IMR-90 (cell line): Measurements from ENCODE around the gene SH3RF1. TPM values are rescaled to one million over a fixed set of nuclear protein-coding genes. Genes with fewer than 3 reads are reported as not detected.

Source experiments
- ATAC-seq: fragments of 200-7000 bp; cut with Tn5 transposase; 2 replicates; pipeline ENCODE4 v1.9.1; 2020; ENCODE audit warnings: low read depth, mild to moderate bottlenecking, moderate library complexity
- BruUV-seq: library from RNA; stranded (reverse); fragments of 400-500 nt; replicated peaks from 2 replicates; lab custom pipeline; 2021; lab: Mats Ljungman, UMichigan
- CTCF ChIA-PET: fragments of 300-600 bp; formaldehyde crosslinking; extraction: SDS; loops from one replicate; lab custom pipeline; 2021; ENCODE audit warnings: antibody characterized with exemption; lab: Yijun Ruan, JAX
- POLR2A ChIA-PET: fragments of 300-600 bp; sonication (Branson Sonifier 250); formaldehyde crosslinking; loops from one replicate; lab custom pipeline; 2022; ENCODE audit warnings: antibody characterized with exemption; ENCODE audit not compliant: unreplicated experiment; lab: Charles Lee
- DNase-seq: peaks from one replicate; pipeline ENCODE4 v3.0.0; 2013
- H2AFZ ChIP-seq: replicated peaks from 2 replicates; pipeline ENCODE3; 2013; ENCODE audit warnings: low read length, mild to moderate bottlenecking; ENCODE audit not compliant: poor library complexity
- H2AK5ac ChIP-seq: 2 replicates; pipeline ENCODE4 v1.6.1; 2013; ENCODE audit warnings: low read depth, low read length, inconsistent platforms
- H2AK9ac ChIP-seq: replicated peaks from 2 replicates; pipeline ENCODE3; 2013; ENCODE audit warnings: mild to moderate bottlenecking, low read depth, low read length, moderate library complexity; ENCODE audit not compliant: poor library complexity
- H2BK120ac ChIP-seq: 2 replicates; pipeline ENCODE4 v1.6.1; 2013; ENCODE audit warnings: low read depth, low read length, inconsistent platforms
- H2BK15ac ChIP-seq: 3 replicates; pipeline ENCODE4 v1.6.1; 2013; ENCODE audit warnings: low read depth, low read length, inconsistent platforms
- H2BK20ac ChIP-seq: 2 replicates; pipeline ENCODE4 v1.6.1; 2013; ENCODE audit warnings: low read depth, mild to moderate bottlenecking, inconsistent platforms, low read length, moderate library complexity
- H2BK5ac ChIP-seq: 2 replicates; pipeline ENCODE4 v1.6.1; 2013; ENCODE audit warnings: mild to moderate bottlenecking, low read depth, low read length, inconsistent platforms; ENCODE audit not compliant: poor library complexity, severe bottlenecking
- H3K14ac ChIP-seq: replicated peaks from 2 replicates; pipeline ENCODE4 v1.6.1; 2013; ENCODE audit warnings: low read depth, low read length, inconsistent platforms
- H3K18ac ChIP-seq: 2 replicates; pipeline ENCODE4 v1.6.1; 2013; ENCODE audit warnings: low read depth, low read length, control low read depth
- H3K23ac ChIP-seq: 2 replicates; pipeline ENCODE4 v1.6.1; 2013; ENCODE audit warnings: low read depth, low read length, inconsistent platforms
- H3K27ac ChIP-seq: 2 replicates; pipeline ENCODE4 v1.5.1; 2013; ENCODE audit warnings: mild to moderate bottlenecking, control low read depth, low read length; ENCODE audit not compliant: insufficient read depth
- H3K27me3 ChIP-seq: 2 replicates; pipeline ENCODE4 v1.6.1; 2013; ENCODE audit warnings: low read length; ENCODE audit not compliant: control insufficient read depth, insufficient read depth
- H3K36me3 ChIP-seq: 2 replicates; pipeline ENCODE4 v1.6.1; 2013; ENCODE audit warnings: low read length, mixed read lengths; ENCODE audit not compliant: control insufficient read depth, insufficient read depth
- H3K4ac ChIP-seq: 2 replicates; pipeline ENCODE4 v1.6.1; 2013; ENCODE audit warnings: low read depth, low read length, inconsistent platforms
- H3K4me1 ChIP-seq: 2 replicates; pipeline ENCODE4 v1.6.1; 2013; ENCODE audit warnings: low read length, mixed read lengths; ENCODE audit not compliant: control insufficient read depth, insufficient read depth
- H3K4me2 ChIP-seq: 2 replicates; pipeline ENCODE4 v1.6.1; 2013; ENCODE audit warnings: low read depth, mild to moderate bottlenecking, control low read depth, low read length, moderate library complexity
- H3K4me3 ChIP-seq: 2 replicates; pipeline ENCODE4 v1.5.1; 2013; ENCODE audit warnings: low read depth, mild to moderate bottlenecking, control low read depth, low read length, moderate library complexity; ENCODE audit not compliant: insufficient read depth
- H3K56ac ChIP-seq: 2 replicates; pipeline ENCODE4 v1.6.1; 2013; ENCODE audit warnings: low read length, inconsistent platforms; ENCODE audit not compliant: insufficient read depth; ENCODE audit errors: extremely low read depth
- H3K79me1 ChIP-seq, 2 experiments: 2 replicates each; pipeline ENCODE4 v1.6.1; 2013; ENCODE audit warnings: low read length in 2 of 2, inconsistent platforms in 1 of 2, low read depth in 1 of 2
- H3K9ac ChIP-seq: 2 replicates; pipeline ENCODE4 v1.6.1; 2013; ENCODE audit warnings: low read depth, low read length, control low read depth
- H3K9me1 ChIP-seq: 2 replicates; pipeline ENCODE4 v1.6.1; 2013; ENCODE audit warnings: low read length, inconsistent platforms; ENCODE audit not compliant: insufficient read depth
- H3K9me3 ChIP-seq: 2 replicates; pipeline ENCODE4 v1.6.1; 2013; ENCODE audit warnings: low read length; ENCODE audit not compliant: control insufficient read depth, insufficient read depth
- H4K20me1 ChIP-seq: 2 replicates; pipeline ENCODE4 v1.6.1; 2013; ENCODE audit warnings: low read length, inconsistent platforms; ENCODE audit not compliant: insufficient read depth
- H4K5ac ChIP-seq: 2 replicates; pipeline ENCODE4 v1.6.1; 2013; ENCODE audit warnings: mild to moderate bottlenecking, low read depth, low read length, control low read depth
- H4K8ac ChIP-seq, 2 experiments: 2 replicates each; pipeline ENCODE4 v1.6.1; 2013; ENCODE audit warnings: low read depth in 2 of 2, low read length in 2 of 2, control low read depth in 1 of 2, inconsistent platforms in 1 of 2
- H4K91ac ChIP-seq: 2 replicates; pipeline ENCODE4 v1.6.1; 2013; ENCODE audit warnings: low read depth, low read length, inconsistent platforms; ENCODE audit not compliant: insufficient read depth
- BHLHE40 ChIP-seq: fragments of 150-350 bp; IDR thresholded peaks from 2 replicates; pipeline ENCODE4 v1.6.1; 2016; ENCODE audit warnings: mild to moderate bottlenecking, low read depth, low read length
- CEBPB ChIP-seq: IDR thresholded peaks from 2 replicates; pipeline ENCODE4 v1.6.1; 2012; ENCODE audit warnings: low read depth, low read length, improper control_type of control experiment
- CHD1 ChIP-seq: IDR thresholded peaks from 2 replicates; pipeline ENCODE4 v1.6.1; 2012; ENCODE audit warnings: low read depth, low read length, improper control_type of control experiment
- CTCF ChIP-seq: conservative IDR thresholded peaks from 2 replicates; pipeline ENCODE4 v1.5.1; 2012; ENCODE audit warnings: mild to moderate bottlenecking, low read depth, low read length, improper control_type of control experiment
- MAFK ChIP-seq: IDR thresholded peaks from 2 replicates; pipeline ENCODE4 v1.6.1; 2012; ENCODE audit warnings: low read depth, low read length, improper control_type of control experiment
- MXI1 ChIP-seq: IDR thresholded peaks from 2 replicates; pipeline ENCODE4 v1.6.1; 2012; ENCODE audit warnings: low read depth, mild to moderate bottlenecking, low read length, moderate library complexity, borderline replicate concordance
- POLR2A ChIP-seq: IDR thresholded peaks from 2 replicates; pipeline ENCODE4 v1.6.1; 2012; ENCODE audit warnings: mild to moderate bottlenecking, low read depth, low read length
- RCOR1 ChIP-seq: IDR thresholded peaks from 2 replicates; pipeline ENCODE4 v1.6.1; 2012; ENCODE audit warnings: mild to moderate bottlenecking, low read length, improper control_type of control experiment; ENCODE audit not compliant: insufficient replicate concordance
- RFX5 ChIP-seq: IDR thresholded peaks from 2 replicates; pipeline ENCODE4 v1.8.0; 2012; ENCODE audit warnings: low read depth, mild to moderate bottlenecking, low read length, moderate library complexity
- SMC3 ChIP-seq: fragments of 150-350 bp; IDR thresholded peaks from 2 replicates; pipeline ENCODE4 v1.6.1; 2016; ENCODE audit warnings: low read depth, mild to moderate bottlenecking, antibody characterized with exemption, low read length, moderate library complexity
- WGBS, 2 experiments: methylation state at CpG; one replicate each; pipeline versions ENCODE4 v1.1.5 to v1.1.7; 2013; ENCODE audit warnings: missing lambda C conversion rate in 2 of 2; ENCODE audit not compliant: insufficient read length in 1 of 2; ENCODE audit errors: extremely low coverage in 2 of 2; 5-methylcytosine and 5-hydroxymethylcytosine counted together
- dilution Hi-C: fragments of 300-500 bp; cut with HindIII; formaldehyde crosslinking; loops from one replicate; pipeline ENCODE4 v1.14.3; 2018; ENCODE audit warnings: low sequenced_read_pairs; ENCODE audit not compliant: unreplicated experiment
- in situ Hi-C: fragments of 300-500 bp; cut with MboI; formaldehyde crosslinking; loops from 3 replicates; pipeline ENCODE4 v1.14.3; 2019; ENCODE audit warnings: low sequenced_read_pairs, inconsistent platforms, mixed read lengths
- intact Hi-C: fragments of 100-400 bp; cut with micrococcal nuclease; formaldehyde crosslinking; loops from 2 replicates; pipeline ENCODE4 v1.10.0; 2022
- polyA plus RNA-seq, 3 experiments: library from polyadenylated mRNA; depleted of rRNA; stranded (reverse); fragments of >200 nt; gene quantifications; 2 replicates each; pipeline ENCODE4 v1.2.3, GENCODE V29; 2012; ENCODE audit warnings: low replicate concordance in 1 of 3
- total RNA-seq: library from RNA; depleted of rRNA; stranded (reverse); fragments of >200 nt; gene quantifications from 2 replicates; pipeline ENCODE4 v1.2.3, GENCODE V29; 2012

SH3RF1 gene
- total and polyA plus RNA-seq, 2 of the 4 experiments (the other 2 are of a cell fraction) = 22.0 to 29.8 TPM

DNA sequence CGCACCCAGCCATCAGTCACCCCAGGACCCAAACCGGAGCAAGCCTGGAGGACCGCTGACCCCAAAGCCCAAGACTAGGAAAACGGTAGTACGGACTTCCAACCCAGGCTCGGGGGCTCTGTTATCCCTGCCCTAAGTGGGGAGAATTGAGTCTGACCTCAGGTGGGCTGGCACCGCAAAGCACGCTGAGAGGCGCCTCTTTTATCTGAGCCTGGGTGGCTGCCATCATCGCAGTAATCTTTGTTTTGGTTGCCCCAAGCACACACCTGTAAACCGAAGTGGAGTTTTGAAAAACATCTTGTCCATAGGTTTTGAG is 894 bp upstream of the SH3RF1 start:
- H2AFZ ChIP-seq = peak overlapping the region; percentile 88
- H3K9me3 ChIP-seq = no peaks in the 10 kb centered on the region
- H3K27ac ChIP-seq = peak overlapping the region; percentile 59
- in situ Hi-C loops (no loop called here), intact Hi-C loops (loop anchor here (1.0 to 10.0 kb wide), 4 partner anchors 46 to 348 kb away; no protein-coding TSS in a partner anchor), dilution Hi-C loops (no loop called here)
- H3K79me1 ChIP-seq = peaks cover 0 to 10% of the 10 kb centered on the region in 2 experiments; a peak in 2 of 4 replicates
- no TSS peak for BruUV-seq
- DNase-seq = no peak
- peak overlapping the region; percentile 27 for H3K18ac ChIP-seq
- H3K9me1 ChIP-seq = peaks cover 2% of the 10 kb centered on the region; the same call in 1 of the 2 replicates
- peak overlapping the region; percentile 75 for H2BK5ac ChIP-seq
- TF ChIP-seq RFX5 (no peak), SMC3 (no peak), CEBPB (no peak), MAFK (no peak), MXI1 (no peak), BHLHE40 (no peak), CTCF (no peak), RCOR1 (no peak), CHD1 (no peak), POLR2A (no peak)
- H3K23ac ChIP-seq = peak overlapping the region; percentile 26
- 45% methylated on average over 4 of the region's 11 CpGs; no CpG with 5 or more reads in 1 of the 2 experiments for WGBS, 2 experiments
- peak overlapping the region; percentile 42 for H2AK5ac ChIP-seq
- H4K8ac ChIP-seq = peak overlapping the region; percentile 10 to 65; a peak in 2 of 4 replicates
- H4K20me1 ChIP-seq = peaks cover 9% of the 10 kb centered on the region; the same call in 1 of the 2 replicates
- no peaks in the 10 kb centered on the region for H3K27me3 ChIP-seq
- peak overlapping the region; percentile 84 for H4K5ac ChIP-seq
- H3K4me3 ChIP-seq = peak overlapping the region; percentile 94
- peak overlapping the region; percentile 87 for H3K4ac ChIP-seq
- H4K91ac ChIP-seq = peak overlapping the region; percentile 36
- H2AK9ac ChIP-seq = peak overlapping the region; percentile 89
- peak overlapping the region; percentile 95 for H3K4me2 ChIP-seq
- ChIA-PET CTCF (interaction anchor here (1.0 kb wide), 1 partner anchor 10 kb away, joined by 3 read pairs; no protein-coding TSS in a partner anchor), POLR2A (no interaction called here)
- H3K4me1 ChIP-seq = peaks cover 7% of the 10 kb centered on the region
- peak overlapping the region; percentile 23; the same call in 1 of the 3 replicates for H2BK15ac ChIP-seq
- H3K36me3 ChIP-seq = no peaks in the 10 kb centered on the region
- H2BK120ac ChIP-seq = peak overlapping the region; percentile 50
- peak overlapping the region; percentile 60 for H2BK20ac ChIP-seq
- H3K9ac ChIP-seq = peak overlapping the region; percentile 54
- ATAC-seq = no peak
- H3K56ac ChIP-seq = peak overlapping the region; percentile 27; the same call in 1 of the 2 replicates
- peak overlapping the region; percentile 69 for H3K14ac ChIP-seq
